ENCODE results near the gene ALDOC.

DNA sequence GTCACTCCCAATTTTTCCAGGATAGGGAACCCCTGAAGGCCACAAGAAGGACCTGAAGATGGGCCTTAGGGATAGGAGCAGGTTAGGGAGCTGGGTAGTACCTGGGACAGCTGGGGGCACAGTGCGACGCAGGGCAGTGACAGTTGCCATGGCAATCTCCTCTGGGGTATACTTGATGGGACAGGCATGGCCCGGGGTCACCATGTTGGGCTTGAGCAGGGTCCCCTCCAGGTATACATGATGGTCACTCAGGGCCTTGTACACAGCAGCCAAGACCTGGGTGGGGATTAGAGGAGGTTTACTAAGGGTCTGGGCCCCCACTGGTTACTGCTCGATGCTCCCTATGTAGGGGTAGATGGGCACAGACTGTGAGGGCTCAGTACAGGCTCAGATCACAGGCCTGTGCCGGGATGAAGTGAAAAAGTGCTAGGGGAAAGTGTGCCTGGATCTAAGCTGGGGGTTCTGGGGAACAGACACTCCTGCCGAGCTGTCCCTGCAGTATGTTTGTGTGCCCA, 2.7 kb downstream of the ALDOC start:
- TF ChIP-seq EZH2 (IDR thresholded peaks at IDR 0.05; ENCODE audit: insufficient read depth, poor library complexity, severe bottlenecking) (no peak), EZH2phosphoT487 (IDR thresholded peaks at IDR 0.05; ENCODE audit: insufficient read depth, low read depth) (no peak)

All from GM23248 (cell line).